Raji (cell line): ENCODE measurements around the gene NCKIPSD.

Source experiments
- POLR2A ChIP-seq: IDR thresholded peaks from 2 replicates; pipeline ENCODE4 v1.6.1; 2011; ENCODE audit warnings: low read depth, low read length, control low read depth; ENCODE audit not compliant: insufficient read depth

The NCKIPSD gene

GRCh38 chr3:48623851-48624547 is 61.7 kb downstream of the NCKIPSD start:
- TF ChIP-seq POLR2A: no peak
